Activated CD8-positive, alpha-beta T cell treated with anti-CD3 and anti-CD28 coated beads, Interleukin-2, amount 10 ng/mL, durations not matched to agents 7 days and 5 days (primary cell): Measurements from ENCODE around the gene ENTPD1. TPM values are rescaled to one million over a fixed set of nuclear protein-coding genes. Genes with fewer than 3 reads are reported as not detected.
A peak's percentile ranks its signal among the peaks of the same experiment; 100 is the strongest.
"Not testable (repeated sequence)": the region's sequence is repeated elsewhere in the genome, so short reads cannot be mapped to it uniquely, and the experiment has no call there.

ENCODE experiments used
- ATAC-seq: fragments of 150-1000 bp; cut with Tn5 transposase; one replicate; pipeline ENCODE4 v1.10.0; 2021; ENCODE audit warnings: moderate library complexity
- CTCF ChIA-PET: fragments of 350-600 bp; sonication (Branson Sonifier 250); formaldehyde crosslinking; loops from one replicate; lab custom pipeline; 2021; ENCODE audit warnings: antibody characterized with exemption; lab: Charles Lee
- POLR2A ChIA-PET: fragments of 350-600 bp; sonication (Branson Sonifier 250); formaldehyde crosslinking; loops from one replicate; lab custom pipeline; 2021; ENCODE audit warnings: antibody characterized with exemption; lab: Charles Lee
- DNase-seq: peaks from one replicate; pipeline ENCODE4 v3.0.0-alpha.2; 2020
- H3K27ac Mint-ChIP-seq: one replicate; pipeline ENCODE4 v1.8.0; 2021; ENCODE audit warnings: mild to moderate bottlenecking, mixed read lengths
- H3K27me3 Mint-ChIP-seq: one replicate; pipeline ENCODE4 v1.8.0; 2021; ENCODE audit warnings: low read depth, mixed read lengths
- H3K36me3 Mint-ChIP-seq: one replicate; pipeline ENCODE4 v1.8.0; 2021; ENCODE audit warnings: low read depth, mixed read lengths
- H3K4me1 Mint-ChIP-seq: one replicate; pipeline ENCODE4 v1.8.0; 2021; ENCODE audit warnings: low read depth, mixed read lengths
- H3K4me3 Mint-ChIP-seq: one replicate; pipeline ENCODE4 v1.8.0; 2021; ENCODE audit warnings: mild to moderate bottlenecking, mixed read lengths
- H3K9me3 Mint-ChIP-seq: one replicate; pipeline ENCODE4 v1.8.0; 2022; ENCODE audit warnings: mixed read lengths; ENCODE audit not compliant: insufficient read depth
- total RNA-seq, 2 experiments: library from RNA; stranded (reverse); gene quantifications; one replicate each; pipeline ENCODE4 v1.2.3, GENCODE V29; 2021

Gene ENTPD1
- total RNA-seq, 2 experiments from 2014 or later, result 14.2 to 14.9 TPM

GRCh38 chr10:95732907-95733306 is 23.1 kb upstream of the ENTPD1 start:
- H3K4me1 Mint-ChIP-seq, ATAC-seq, POLR2A ChIA-PET, H3K4me3 Mint-ChIP-seq, H3K27ac Mint-ChIP-seq, DNase-seq, CTCF ChIA-PET: not testable (repeated sequence)
- peaks cover 24% of the 10 kb centered on the region for H3K9me3 Mint-ChIP-seq
- H3K36me3 Mint-ChIP-seq, result peaks cover 15% of the 10 kb centered on the region
- H3K27me3 Mint-ChIP-seq, result peaks cover 27% of the 10 kb centered on the region

DNA sequence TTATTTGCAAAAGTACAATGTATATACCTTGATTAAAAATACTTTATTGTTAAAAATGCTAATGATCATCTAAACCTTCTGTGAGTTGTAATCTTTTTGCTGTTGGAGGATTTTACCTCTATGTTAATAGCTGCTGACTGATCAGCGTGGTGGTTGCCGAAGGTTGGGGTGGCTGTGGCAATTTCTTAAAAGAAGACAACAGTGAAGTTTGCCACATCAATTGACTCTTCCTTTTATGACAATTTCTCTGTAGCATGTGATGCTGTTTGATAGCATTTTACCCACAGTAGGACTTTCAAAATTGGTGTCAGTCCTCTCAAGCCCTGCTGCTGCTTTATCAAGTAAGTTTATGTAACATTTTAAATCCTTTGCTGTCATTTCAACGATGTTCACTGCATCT is 16.9 kb upstream of the ENTPD1 start:
- Mint-ChIP-seq H3K4me3 (no peak overlapping the region), H3K36me3 (peaks cover 3% of the 10 kb centered on the region), H3K4me1 (peaks cover 29% of the 10 kb centered on the region), H3K27ac (peak overlapping the region; percentile 6), H3K9me3 (peaks cover 5% of the 10 kb centered on the region), H3K27me3 (peaks cover 6% of the 10 kb centered on the region)
- ATAC-seq (peak; percentile 39), DNase-seq (peak; percentile 51)
- POLR2A ChIA-PET, result no interaction called here
- CTCF ChIA-PET, result interaction anchor here (0.7 to 4.7 kb wide), 4 partner anchors 17 to 126 kb away, joined by 3 to 40 read pairs (median 10); partner anchors contain the start of genes ENTPD1 and TCTN3

- CTCF ChIA-PET, result interaction anchor here (1.1 to 4.7 kb wide), 3 partner anchors 15 to 100 kb away, joined by 5 to 40 read pairs (median 8); partner anchors contain the start of genes ENTPD1 and TCTN3
- Mint-ChIP-seq H3K36me3 (peaks cover 4% of the 10 kb centered on the region), H3K27me3 (peaks cover 2% of the 10 kb centered on the region), H3K9me3 (no peaks in the 10 kb centered on the region), H3K4me1 (peaks cover 29% of the 10 kb centered on the region), H3K27ac (no peak overlapping the region), H3K4me3 (no peak overlapping the region)
- no peak for ATAC-seq
- POLR2A ChIA-PET, result interaction anchor here (0.6 kb wide), 1 partner anchor 10 kb away, joined by 4 read pairs; no protein-coding TSS in a partner anchor
- DNase-seq, result no peak
Observed at GRCh38 chr10:95741807-95742467, 14.0 kb upstream of the ENTPD1 start.

- peaks cover 29% of the 10 kb centered on the region for H3K4me1 Mint-ChIP-seq
- ATAC-seq (no peak), DNase-seq (no peak)
- ChIA-PET POLR2A (no interaction called here), CTCF (interaction anchor here (1.5 to 4.7 kb wide), 2 partner anchors 49 to 99 kb away, joined by 8 to 40 read pairs; partner anchors contain the start of gene TCTN3)
- H3K27me3 Mint-ChIP-seq, result no peaks in the 10 kb centered on the region
- no peaks in the 10 kb centered on the region for H3K9me3 Mint-ChIP-seq
- H3K4me3 Mint-ChIP-seq, result no peak overlapping the region
- no peak overlapping the region for H3K27ac Mint-ChIP-seq
- peaks cover 7% of the 10 kb centered on the region for H3K36me3 Mint-ChIP-seq
Observed at GRCh38 chr10:95742485-95742884, 13.5 kb upstream of the ENTPD1 start.

- no peaks in the 10 kb centered on the region for H3K9me3 Mint-ChIP-seq
- H3K36me3 Mint-ChIP-seq, result peaks cover 7% of the 10 kb centered on the region
- ChIA-PET CTCF (interaction anchor here (0.6 kb wide), 1 partner anchor 49 kb away, joined by 3 read pairs; the partner anchor contains the start of gene TCTN3), POLR2A (no interaction called here)
- ATAC-seq (no peak), DNase-seq (no peak)
- no peak overlapping the region for H3K27ac Mint-ChIP-seq
- H3K27me3 Mint-ChIP-seq, result no peaks in the 10 kb centered on the region
- H3K4me3 Mint-ChIP-seq, result no peak overlapping the region
- peaks cover 26% of the 10 kb centered on the region for H3K4me1 Mint-ChIP-seq
Observed at GRCh38 chr10:95742962-95743535, 12.9 kb upstream of the ENTPD1 start.

DNA sequence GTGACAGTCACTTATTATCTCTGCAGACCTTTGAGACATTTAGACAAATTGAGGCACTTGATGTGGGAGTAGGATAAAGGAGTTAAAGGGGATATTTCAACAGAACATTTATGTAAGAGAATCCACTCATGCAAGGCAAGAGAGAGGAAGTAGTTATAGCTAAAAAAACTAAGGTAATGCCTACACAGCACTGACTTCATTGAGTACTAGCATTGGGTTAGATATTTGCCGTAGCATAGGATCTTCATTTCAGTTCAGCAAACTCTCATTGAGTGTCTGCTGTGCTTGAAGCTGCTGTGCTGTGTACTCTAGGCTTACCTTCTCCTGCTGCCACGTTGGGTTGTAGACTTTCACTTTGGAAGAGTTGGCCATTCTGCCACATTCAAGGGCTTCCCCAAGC is 10.5 kb upstream of the ENTPD1 start:
- H3K4me1 Mint-ChIP-seq, result peaks cover 9% of the 10 kb centered on the region
- H3K27ac Mint-ChIP-seq, result no peak overlapping the region
- H3K9me3 Mint-ChIP-seq, result no peaks in the 10 kb centered on the region
- ChIA-PET POLR2A (no interaction called here), CTCF (interaction anchor here (0.8 to 1.4 kb wide), 3 partner anchors 52 to 96 kb away, joined by 3 to 5 read pairs (median 3); partner anchors contain the start of gene TCTN3)
- DNase-seq (no peak), ATAC-seq (no peak)
- H3K27me3 Mint-ChIP-seq, result peaks cover 5% of the 10 kb centered on the region
- H3K36me3 Mint-ChIP-seq, result peaks cover 7% of the 10 kb centered on the region
- no peak overlapping the region for H3K4me3 Mint-ChIP-seq

- no peak overlapping the region for H3K4me3 Mint-ChIP-seq
- no peaks in the 10 kb centered on the region for H3K4me1 Mint-ChIP-seq
- ChIA-PET POLR2A (no interaction called here), CTCF (no interaction called here)
- no peak overlapping the region for H3K27ac Mint-ChIP-seq
- H3K27me3 Mint-ChIP-seq, result peaks cover 9% of the 10 kb centered on the region
- DNase-seq, result no peak
- ATAC-seq, result no peak
- H3K36me3 Mint-ChIP-seq, result peaks cover 7% of the 10 kb centered on the region
- no peaks in the 10 kb centered on the region for H3K9me3 Mint-ChIP-seq
Observed at GRCh38 chr10:95748349-95748748, 7.6 kb upstream of the ENTPD1 start.

- Mint-ChIP-seq H3K27ac (peak overlapping the region; percentile 80), H3K4me1 (peaks cover 48% of the 10 kb centered on the region), H3K27me3 (peaks cover 14% of the 10 kb centered on the region), H3K9me3 (no peaks in the 10 kb centered on the region), H3K4me3 (peak overlapping the region; percentile 77), H3K36me3 (peaks cover 12% of the 10 kb centered on the region)
- POLR2A ChIA-PET, result interaction anchor here (0.8 to 2.8 kb wide), 6 partner anchors 18 to 86 kb away, joined by 3 to 11 read pairs (median 5); partner anchors contain the start of gene TCTN3
- CTCF ChIA-PET, result interaction anchor here (0.6 to 8.5 kb wide), 10 partner anchors 14 to 109 kb away, joined by 3 to 98 read pairs (median 4); partner anchors contain the start of gene TCTN3
- DNase-seq (no peak), ATAC-seq (no peak)
Observed at GRCh38 chr10:95755511-95756004, 405 bp upstream of the ENTPD1 start.

DNA sequence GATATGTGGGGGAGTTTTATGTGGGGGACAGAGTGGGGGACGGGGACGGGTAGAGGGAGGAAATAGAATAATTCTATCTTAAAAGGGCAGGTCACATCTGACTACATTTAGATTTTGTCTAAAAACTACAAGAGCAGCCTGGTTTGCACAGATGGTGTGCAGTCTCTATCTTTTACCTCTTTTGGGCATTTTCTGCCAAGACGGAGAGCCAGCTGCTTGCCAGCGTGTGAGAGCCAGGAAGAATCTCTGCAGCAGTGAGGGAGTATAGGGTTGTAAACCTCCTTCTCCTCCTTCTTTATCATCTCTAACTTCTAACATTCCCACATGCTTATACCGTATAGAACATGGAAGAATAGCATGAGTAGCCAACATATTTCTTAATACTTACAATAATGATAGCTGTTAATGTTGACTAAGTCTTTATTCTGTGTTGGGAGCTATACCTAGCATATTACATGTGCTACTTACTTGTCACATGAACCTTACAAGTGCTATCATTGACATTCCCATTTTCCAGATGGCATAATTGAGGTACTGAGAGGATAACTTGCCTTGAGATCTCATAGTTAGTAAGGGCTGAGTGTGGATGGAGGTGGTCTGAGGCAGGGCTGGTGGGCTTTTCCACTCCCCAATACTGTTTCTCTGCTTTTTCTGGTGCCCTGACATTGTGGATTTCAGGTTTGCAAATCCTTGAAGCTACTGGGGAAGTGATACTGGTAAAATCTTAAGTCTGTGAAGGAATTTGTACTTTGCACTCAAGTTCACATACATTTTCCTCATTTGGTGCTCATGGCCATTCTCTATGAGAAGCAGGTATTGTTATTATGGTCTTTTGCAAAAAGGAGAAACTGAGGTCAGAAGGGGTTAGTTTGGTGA is 1.1 kb downstream of the ENTPD1 start:
- no peak for ATAC-seq
- H3K27ac Mint-ChIP-seq, result peak overlapping the region; percentile 80
- H3K9me3 Mint-ChIP-seq, result no peaks in the 10 kb centered on the region
- H3K27me3 Mint-ChIP-seq, result peaks cover 9% of the 10 kb centered on the region
- DNase-seq, result no peak
- H3K4me3 Mint-ChIP-seq, result peak overlapping the region; percentile 77
- peaks cover 12% of the 10 kb centered on the region for H3K36me3 Mint-ChIP-seq
- ChIA-PET POLR2A (interaction anchor here (1.0 to 3.4 kb wide), 10 partner anchors 16 to 108 kb away, joined by 3 to 27 read pairs (median 3); no protein-coding TSS in a partner anchor), CTCF (interaction anchor here (0.6 to 8.5 kb wide), 9 partner anchors 8 to 108 kb away, joined by 3 to 98 read pairs (median 7); partner anchors contain the start of gene TCTN3)
- peaks cover 60% of the 10 kb centered on the region for H3K4me1 Mint-ChIP-seq

DNA sequence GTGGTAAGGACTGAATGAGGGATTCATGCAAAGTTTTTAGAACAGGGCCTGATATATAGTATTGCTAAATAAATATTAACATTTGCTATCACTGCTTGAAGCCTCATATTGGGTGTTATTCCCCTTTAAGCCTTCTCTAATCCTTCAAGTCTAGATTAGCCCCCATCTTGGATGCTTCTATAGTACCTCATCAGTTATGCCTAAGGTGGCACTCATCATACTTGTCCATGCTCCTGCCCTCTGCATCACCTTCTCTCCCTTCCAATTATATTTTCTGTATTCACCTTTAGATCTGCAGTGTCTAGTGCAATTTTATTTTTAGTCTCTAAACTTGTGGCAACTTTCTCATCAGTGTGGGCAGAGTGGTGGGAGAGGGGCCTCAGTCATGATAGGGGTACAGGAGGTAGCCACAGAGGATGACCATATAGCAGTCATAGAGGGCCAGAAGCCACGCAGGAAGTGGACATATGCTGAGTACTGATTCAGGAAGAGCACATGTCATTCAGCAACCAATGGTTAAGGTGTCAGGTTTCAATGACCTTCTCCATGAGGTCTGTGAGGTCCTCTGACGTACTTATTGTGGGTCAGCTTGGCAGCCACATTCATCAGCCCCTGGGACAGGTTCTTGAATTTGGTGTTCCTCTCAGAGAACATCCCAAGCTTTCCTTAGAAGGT is 2.5 kb downstream of the ENTPD1 start:
- peaks cover 67% of the 10 kb centered on the region for H3K4me1 Mint-ChIP-seq
- DNase-seq (peak; percentile 32), ATAC-seq (peak; percentile 42)
- H3K4me3 Mint-ChIP-seq, result peak overlapping the region; percentile 61
- ChIA-PET POLR2A (interaction anchor here (1.5 to 3.4 kb wide), 6 partner anchors 24 to 83 kb away, joined by 4 to 27 read pairs (median 6); partner anchors contain the start of gene TCTN3), CTCF (interaction anchor here (1.0 to 8.5 kb wide), 9 partner anchors 19 to 84 kb away, joined by 3 to 98 read pairs (median 6); partner anchors contain the start of gene TCTN3)
- H3K9me3 Mint-ChIP-seq, result no peaks in the 10 kb centered on the region
- peaks cover 9% of the 10 kb centered on the region for H3K27me3 Mint-ChIP-seq
- peak overlapping the region; percentile 83 for H3K27ac Mint-ChIP-seq
- H3K36me3 Mint-ChIP-seq, result peaks cover 13% of the 10 kb centered on the region
